B cell (primary cell): ENCODE results near the gene COL21A1. TPM values are rescaled to one million over a fixed set of nuclear protein-coding genes. Genes with fewer than 3 reads are reported as not detected.

Experiments used
- ATAC-seq: fragments of 200-7000 bp; cut with Tn5 transposase; one replicate; pipeline ENCODE4 v1.10.0; 2021; ENCODE audit warnings: low read depth, mild to moderate bottlenecking, moderate number of reproducible peaks, moderate library complexity
- CTCF ChIA-PET: fragments of 350-600 bp; sonication (Branson Sonifier 250); formaldehyde crosslinking; loops from one replicate; lab custom pipeline; 2021; ENCODE audit warnings: antibody characterized with exemption, inconsistent platforms; lab: Charles Lee
- POLR2A ChIA-PET: fragments of 350-600 bp; sonication (Branson Sonifier 250); formaldehyde crosslinking; loops from one replicate; lab custom pipeline; 2021; ENCODE audit warnings: antibody characterized with exemption; lab: Charles Lee
- DNase-seq: peaks from one replicate; pipeline ENCODE4 v3.0.0; 2013
- H2AFZ ChIP-seq: 2 replicates; pipeline ENCODE4 v1.6.1; 2012; ENCODE audit warnings: mild to moderate bottlenecking, low read depth, low read length; ENCODE audit not compliant: insufficient read depth, poor library complexity, severe bottlenecking
- H3K27ac ChIP-seq, 2 donors: 1 replicate in 1 of 2; 2 replicates in 1 of 2; pipeline ENCODE4 v1.5.1; 2012 to 2013; ENCODE audit warnings: low read length in 2 of 2, mild to moderate bottlenecking in 2 of 2, moderate library complexity in 1 of 2
- H3K27me3 ChIP-seq, 4 experiments: fragments of 200-600 bp in 1 of 4; sonication (generic) in 1 of 4; replicated peaks in 1 of 4; 1 replicate in 2 of 4; 2 replicates in 2 of 4; pipeline versions ENCODE4 v1.6.1 to v1.7.0; 2013 to 2016; ENCODE audit warnings: low read length in 3 of 4, mild to moderate bottlenecking in 2 of 4, mixed read lengths in 1 of 4, moderate library complexity in 1 of 4; ENCODE audit not compliant: insufficient read depth in 4 of 4, control insufficient read depth in 3 of 4; ENCODE audit errors: control extremely low read depth in 1 of 4
- H3K36me3 ChIP-seq, 2 experiments: replicated peaks in 1 of 2; 1 replicate in 1 of 2; 2 replicates in 1 of 2; pipeline versions ENCODE4 v1.6.1 to v1.7.1; 2013; ENCODE audit warnings: low read length in 1 of 2; ENCODE audit not compliant: insufficient read depth in 2 of 2, control insufficient read depth in 1 of 2; ENCODE audit errors: control extremely low read depth in 1 of 2, extremely low read depth in 1 of 2
- H3K4me1 ChIP-seq, 2 donors: fragments of 200-600 bp in 1 of 2; sonication (generic) in 1 of 2; 1 replicate in 1 of 2; 2 replicates in 1 of 2; pipeline versions ENCODE4 v1.5.1 to v1.6.1; 2013 to 2017; ENCODE audit warnings: low read length in 2 of 2; ENCODE audit not compliant: control insufficient read depth in 2 of 2, insufficient read depth in 2 of 2
- H3K4me2 ChIP-seq: replicated peaks from 2 replicates; pipeline ENCODE3; 2012; ENCODE audit warnings: mild to moderate bottlenecking, low read depth, low read length; ENCODE audit not compliant: poor library complexity, severe bottlenecking
- H3K4me3 ChIP-seq, 5 experiments: fragments of 200-600 bp in 1 of 5; sonication (generic) in 1 of 5; 1 replicate in 3 of 5; 2 replicates in 2 of 5; pipeline versions ENCODE4 v1.5.1 to v1.7.0; 2011 to 2016; ENCODE audit warnings: low read length in 4 of 5, mild to moderate bottlenecking in 4 of 5, low read depth in 2 of 5, control low read depth in 1 of 5, moderate library complexity in 1 of 5; ENCODE audit not compliant: insufficient read depth in 1 of 5; ENCODE audit errors: control extremely low read depth in 1 of 5, extremely low read depth in 1 of 5
- H3K79me2 ChIP-seq: fragments of 200-600 bp; sonication (generic); one replicate; pipeline ENCODE4 v1.6.0; 2016; ENCODE audit warnings: low read length; ENCODE audit not compliant: control insufficient read depth, insufficient read depth
- H3K9ac ChIP-seq: fragments of 200-600 bp; sonication (generic); 2 replicates; pipeline ENCODE4 v1.6.1; 2017; ENCODE audit warnings: mild to moderate bottlenecking, low read length, moderate library complexity
- H3K9me3 ChIP-seq, 3 donors: one replicate each; pipeline versions ENCODE4 v1.6.1 to v1.7.1; 2013; ENCODE audit warnings: low read length in 2 of 3; ENCODE audit not compliant: control insufficient read depth in 2 of 3, insufficient read depth in 1 of 3; ENCODE audit errors: control extremely low read depth in 1 of 3
- H4K20me1 ChIP-seq: 2 replicates; pipeline ENCODE4 v1.6.0; 2012; ENCODE audit warnings: mild to moderate bottlenecking, low read length; ENCODE audit not compliant: insufficient read depth, control insufficient read depth, poor library complexity, severe bottlenecking
- H3K27ac Mint-ChIP-seq: one replicate; pipeline ENCODE4 v1.8.0; 2021; ENCODE audit warnings: mixed read lengths
- H3K27me3 Mint-ChIP-seq: one replicate; pipeline ENCODE4 v1.8.0; 2021; ENCODE audit warnings: mixed read lengths
- H3K4me1 Mint-ChIP-seq: one replicate; pipeline ENCODE4 v1.8.0; 2021; ENCODE audit warnings: mixed read lengths
- H3K4me3 Mint-ChIP-seq: one replicate; pipeline ENCODE4 v1.8.0; 2021; ENCODE audit warnings: mixed read lengths
- H3K9me3 Mint-ChIP-seq: one replicate; pipeline ENCODE4 v1.8.0; 2022; ENCODE audit warnings: mixed read lengths; ENCODE audit not compliant: insufficient read depth
- CTCF ChIP-seq: fragments of 200-600 bp; IDR thresholded peaks from one replicate; pipeline ENCODE4 v1.8.0; 2022; ENCODE audit warnings: antibody characterized with exemption, mild to moderate bottlenecking
- EZH2 ChIP-seq: IDR thresholded peaks from 2 replicates; pipeline ENCODE4 v1.6.1; 2012; ENCODE audit warnings: borderline replicate concordance, low read depth, mild to moderate bottlenecking, moderate library complexity, low read length; ENCODE audit not compliant: insufficient read depth, poor library complexity, severe bottlenecking
- WGBS: methylation state at CpG from one replicate; pipeline ENCODE4 v1.1.5; 2013; ENCODE audit warnings: missing lambda C conversion rate; ENCODE audit not compliant: insufficient coverage; 5-methylcytosine and 5-hydroxymethylcytosine counted together
- intact Hi-C: fragments of 100-400 bp; cut with micrococcal nuclease; formaldehyde crosslinking; loops from one replicate; pipeline ENCODE4 v1.10.0; 2022
- polyA plus RNA-seq: library from polyadenylated mRNA; depleted of rRNA; stranded (reverse); fragments of >200 nt; gene quantifications from 2 replicates; pipeline ENCODE4 v1.2.3, GENCODE V29; 2012
- total RNA-seq, 2 donors: library from RNA; stranded (reverse); fragments of 120-200 nt in 1 of 2; gene quantifications; 1 replicate in 1 of 2; 2 replicates in 1 of 2; pipeline versions ENCODE4 v1.2.3 to v1.2.4, GENCODE V29; 2013 to 2022

COL21A1 gene
- total and polyA plus RNA-seq, 2 donors (not counting 1 experiment from before 2014, with no cell fraction given) = not detected

GRCh38 chr6:56088641-56089040, 158.7 kb downstream of the COL21A1 start:
- H3K9me3 Mint-ChIP-seq = peaks cover 2% of the 10 kb centered on the region
- CTCF ChIA-PET = no interaction called here
- H3K4me1 Mint-ChIP-seq = no peaks in the 10 kb centered on the region
- no peaks in the 10 kb centered on the region for H4K20me1 ChIP-seq
- no peaks in the 10 kb centered on the region for H3K27me3 Mint-ChIP-seq
- TF ChIP-seq CTCF (no peak), EZH2 (no peak)
- POLR2A ChIA-PET = no interaction called here
- H3K4me1 ChIP-seq = no peaks in the 10 kb centered on the region
- H3K36me3 ChIP-seq = no peaks in the 10 kb centered on the region
- no peak overlapping the region for H3K4me3 Mint-ChIP-seq
- no peak overlapping the region for H3K27ac Mint-ChIP-seq
- DNase-seq (no peak), ATAC-seq (no peak)
- intact Hi-C loops = no loop called here
- no peaks in the 10 kb centered on the region for H3K27me3 ChIP-seq
- no peak overlapping the region for H3K27ac ChIP-seq
- H3K79me2 ChIP-seq = no peaks in the 10 kb centered on the region
- peaks cover 0 to 4% (median 0%) of the 10 kb centered on the region in 3 donors for H3K9me3 ChIP-seq
- H3K9ac ChIP-seq = no peak overlapping the region
- H3K4me3 ChIP-seq = no peak overlapping the region
- WGBS = no CpG with 5 or more reads among the region's 4 CpGs
- H3K4me2 ChIP-seq = no peak overlapping the region
- H2AFZ ChIP-seq = no peak overlapping the region

GRCh38 chr6:56087421-56087820, 160.0 kb downstream of the COL21A1 start:
- DNase-seq = no peak
- Histone ChIP-seq H2AFZ (no peak overlapping the region), H3K27me3 (no peaks in the 10 kb centered on the region), H3K9me3 (peaks cover 0 to 4% (median 0%) of the 10 kb centered on the region in 3 donors), H3K27ac (no peak overlapping the region), H3K79me2 (no peaks in the 10 kb centered on the region), H3K36me3 (no peaks in the 10 kb centered on the region), H3K9ac (no peak overlapping the region), H3K4me3 (no peak overlapping the region), H3K4me2 (no peak overlapping the region), H3K4me1 (no peaks in the 10 kb centered on the region), H4K20me1 (no peaks in the 10 kb centered on the region)
- no peaks in the 10 kb centered on the region for H3K4me1 Mint-ChIP-seq
- intact Hi-C loops = no loop called here
- H3K4me3 Mint-ChIP-seq = no peak overlapping the region
- no peaks in the 10 kb centered on the region for H3K9me3 Mint-ChIP-seq
- ChIA-PET CTCF (no interaction called here), POLR2A (no interaction called here)
- H3K27me3 Mint-ChIP-seq = no peaks in the 10 kb centered on the region
- ATAC-seq = no peak
- TF ChIP-seq EZH2 (no peak), CTCF (no peak)
- H3K27ac Mint-ChIP-seq = no peak overlapping the region
